ENCODE results near the gene IGLL1.

DNA sequence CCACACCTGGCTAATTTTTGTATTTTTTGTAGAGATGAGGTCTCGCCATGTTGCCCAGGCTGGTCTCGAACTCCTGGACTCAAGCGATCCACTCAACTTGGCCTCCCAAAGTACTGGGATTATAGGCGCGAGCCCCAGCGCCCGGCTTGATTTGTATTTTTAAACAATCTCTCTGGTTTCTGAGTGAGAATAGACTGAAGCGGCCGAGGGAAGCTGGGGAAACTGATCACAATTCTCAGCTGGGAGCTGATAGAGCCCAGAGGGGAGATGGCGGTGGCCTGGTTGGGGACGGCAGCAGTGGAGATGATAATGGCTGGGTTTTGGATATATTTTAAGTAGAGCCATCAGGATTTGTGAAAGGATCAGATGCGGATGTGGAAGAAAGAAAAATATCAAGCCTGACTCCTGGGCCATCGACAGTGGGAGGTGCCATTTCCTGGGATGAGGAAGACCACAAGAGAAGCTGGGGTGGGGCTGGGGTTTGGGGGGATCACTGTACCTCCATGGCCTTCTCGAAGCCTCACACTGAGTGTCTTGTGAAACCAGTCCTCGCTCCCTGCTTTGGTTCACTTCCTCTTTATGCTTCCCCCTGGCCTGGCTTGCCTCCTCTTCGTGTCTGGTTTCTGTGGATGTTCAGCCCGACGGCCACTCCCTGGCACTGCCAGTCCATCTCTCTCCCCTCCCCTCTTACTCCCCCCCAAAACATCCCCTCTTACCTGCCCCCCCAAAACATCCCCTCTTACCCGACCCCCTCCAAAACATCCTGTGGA is 51.9 kb downstream of the IGLL1 start:
- TF ChIP-seq CTCF (IDR thresholded peaks at IDR 0.05) = no peak
- no peak for TF ChIP-seq EZH2phosphoT487 (IDR thresholded peaks at IDR 0.05)
- no peak for TF ChIP-seq EZH2 (IDR thresholded peaks at IDR 0.05)

Measured in neural progenitor cell (in vitro differentiated cells).